Spleen (tissue), 7 donors: Measurements from ENCODE around the gene CPNE6.

Experiments
- POLR2A ChIP-seq, 3 donors: fragments of 450-650 bp; IDR thresholded peaks; one replicate each; pipeline ENCODE4 v1.5.1; 2017; ENCODE audit warnings: antibody characterized with exemption in 3 of 3, mild to moderate bottlenecking in 1 of 3
- TF ChIP-seq, protein P1 (sequence below), 11 experiments: fragments of 200-600 bp in 7 of 11; fragments of 450-650 bp in 4 of 11; sonication (generic) in 4 of 11; IDR thresholded peaks in 8 of 11; conservative IDR thresholded peaks in 3 of 11; 1 replicate in 7 of 11; 2 replicates in 4 of 11; pipeline versions ENCODE4 v1.4.0 to v1.8.0; 2016 to 2021; ENCODE audit warnings: antibody characterized with exemption in 11 of 11, inconsistent platforms in 4 of 11, mild to moderate bottlenecking in 1 of 11
- donor health status: DM: no; HTN: no; CAD: no; lungs with moderate emphysema.
- donor health status: DM: no; HTN: no; CAD: no.
- donor health status: DM: no; HTN: no; CAD: no.

DNA sequence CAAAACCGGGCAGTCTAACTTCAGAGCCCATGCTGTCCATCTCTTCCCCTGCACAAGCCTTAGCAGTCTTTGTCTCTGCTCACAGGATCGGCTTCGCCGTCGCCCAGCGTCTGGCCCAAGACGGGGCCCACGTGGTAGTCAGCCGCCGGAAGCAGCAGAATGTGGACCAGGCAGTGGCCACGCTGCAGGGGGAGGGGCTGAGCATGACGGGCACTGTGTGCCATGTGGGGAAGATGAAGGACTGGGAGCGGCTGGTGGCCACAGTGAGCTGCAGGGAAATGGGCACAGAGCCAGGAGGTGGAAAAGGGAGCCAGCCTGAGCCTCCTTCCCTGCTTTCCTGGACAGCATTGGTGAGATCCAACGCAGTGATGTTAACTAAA is 33.7 kb upstream of the CPNE6 start:
- TF ChIP-seq POLR2A (IDR thresholded peaks at IDR 0.05): no peak
- TF ChIP-seq, protein P1, sequence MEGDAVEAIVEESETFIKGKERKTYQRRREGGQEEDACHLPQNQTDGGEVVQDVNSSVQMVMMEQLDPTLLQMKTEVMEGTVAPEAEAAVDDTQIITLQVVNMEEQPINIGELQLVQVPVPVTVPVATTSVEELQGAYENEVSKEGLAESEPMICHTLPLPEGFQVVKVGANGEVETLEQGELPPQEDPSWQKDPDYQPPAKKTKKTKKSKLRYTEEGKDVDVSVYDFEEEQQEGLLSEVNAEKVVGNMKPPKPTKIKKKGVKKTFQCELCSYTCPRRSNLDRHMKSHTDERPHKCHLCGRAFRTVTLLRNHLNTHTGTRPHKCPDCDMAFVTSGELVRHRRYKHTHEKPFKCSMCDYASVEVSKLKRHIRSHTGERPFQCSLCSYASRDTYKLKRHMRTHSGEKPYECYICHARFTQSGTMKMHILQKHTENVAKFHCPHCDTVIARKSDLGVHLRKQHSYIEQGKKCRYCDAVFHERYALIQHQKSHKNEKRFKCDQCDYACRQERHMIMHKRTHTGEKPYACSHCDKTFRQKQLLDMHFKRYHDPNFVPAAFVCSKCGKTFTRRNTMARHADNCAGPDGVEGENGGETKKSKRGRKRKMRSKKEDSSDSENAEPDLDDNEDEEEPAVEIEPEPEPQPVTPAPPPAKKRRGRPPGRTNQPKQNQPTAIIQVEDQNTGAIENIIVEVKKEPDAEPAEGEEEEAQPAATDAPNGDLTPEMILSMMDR (IDR thresholded peaks at IDR 0.05 in 8 of 11, conservative IDR thresholded peaks at IDR 0.05 in 3 of 11): no peak
